HG03469 (cell line): Measurements from ENCODE around the gene CLDN11.

Experiments
- ATAC-seq: cut with Tn5 transposase; IDR thresholded peaks from one replicate; pipeline ENCODE4 v1.9.1; 2021; ENCODE audit warnings: mild to moderate bottlenecking, moderate library complexity, moderate number of reproducible peaks; ENCODE audit not compliant: unreplicated experiment

Gene CLDN11

DNA sequence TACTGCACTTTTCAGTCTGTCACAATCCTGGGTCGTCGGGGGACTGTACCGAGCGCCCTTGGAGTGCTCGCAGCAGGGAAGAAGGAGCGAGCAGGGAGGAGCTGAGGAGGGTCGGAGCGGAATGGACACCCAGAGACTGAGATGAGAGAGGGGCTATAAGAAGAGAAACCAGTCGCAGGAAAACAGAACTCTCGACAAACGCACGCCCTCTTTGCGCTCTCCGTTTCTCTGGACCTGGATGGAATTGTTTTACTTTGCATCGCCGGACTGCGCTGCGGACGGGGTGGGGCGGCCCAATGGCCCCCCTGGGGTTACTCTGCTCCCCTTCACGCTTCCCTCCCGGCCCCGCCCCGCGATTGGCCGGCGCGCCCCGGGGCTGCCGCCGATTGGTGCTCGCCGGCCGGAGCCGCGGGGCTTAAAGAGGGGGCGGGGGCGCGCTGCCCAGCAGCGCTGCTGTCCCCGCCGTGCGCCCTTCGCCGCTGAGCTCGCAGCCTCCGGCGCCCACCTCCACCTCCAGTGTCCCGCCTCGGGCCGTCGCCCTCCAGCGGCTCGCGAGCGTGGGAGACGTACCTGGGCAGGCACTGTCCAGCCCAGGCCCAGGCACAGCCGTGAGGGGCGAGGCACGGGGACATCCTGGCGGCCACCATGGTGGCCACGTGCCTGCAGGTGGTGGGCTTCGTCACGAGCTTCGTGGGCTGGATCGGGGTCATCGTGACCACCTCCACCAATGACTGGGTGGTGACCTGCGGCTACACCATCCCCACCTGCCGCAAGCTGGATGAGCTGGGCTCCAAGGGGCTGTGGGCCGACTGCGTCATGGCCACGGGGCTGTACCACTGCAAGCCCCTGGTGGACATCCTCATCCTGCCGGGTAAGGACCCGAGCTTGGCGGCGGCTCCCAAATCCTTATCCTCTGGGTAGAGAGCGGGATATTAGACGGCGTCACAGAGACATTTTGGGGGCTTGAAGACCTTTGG is at the start of gene CLDN11:
Gene CLDN11, plus strand, starts transcription at position 447 of the 977 bp plus-strand sequence. Its CDS starts 199 bp downstream, at position 646.
- no peak for ATAC-seq

DNA sequence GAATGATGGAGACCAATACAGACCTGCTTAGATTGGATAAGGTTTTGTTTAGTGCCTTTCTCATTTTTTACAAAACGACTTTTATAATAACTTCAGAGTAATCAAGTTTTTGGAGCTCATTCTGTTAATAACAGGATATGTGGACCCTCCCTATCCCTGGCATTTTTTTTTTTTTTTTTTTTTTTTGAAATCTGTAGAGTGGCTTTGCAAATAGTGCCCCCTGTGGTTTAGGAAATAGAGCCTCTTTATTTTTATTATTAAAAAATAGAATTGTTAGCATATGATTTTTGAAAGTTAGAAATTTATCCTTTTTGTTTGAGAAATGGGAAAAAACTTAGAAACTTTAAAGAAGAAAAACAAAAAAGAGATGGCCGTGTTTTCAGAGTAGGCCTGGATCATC is 49.7 kb upstream of the CLDN11 start:
- no peak for ATAC-seq

DNA sequence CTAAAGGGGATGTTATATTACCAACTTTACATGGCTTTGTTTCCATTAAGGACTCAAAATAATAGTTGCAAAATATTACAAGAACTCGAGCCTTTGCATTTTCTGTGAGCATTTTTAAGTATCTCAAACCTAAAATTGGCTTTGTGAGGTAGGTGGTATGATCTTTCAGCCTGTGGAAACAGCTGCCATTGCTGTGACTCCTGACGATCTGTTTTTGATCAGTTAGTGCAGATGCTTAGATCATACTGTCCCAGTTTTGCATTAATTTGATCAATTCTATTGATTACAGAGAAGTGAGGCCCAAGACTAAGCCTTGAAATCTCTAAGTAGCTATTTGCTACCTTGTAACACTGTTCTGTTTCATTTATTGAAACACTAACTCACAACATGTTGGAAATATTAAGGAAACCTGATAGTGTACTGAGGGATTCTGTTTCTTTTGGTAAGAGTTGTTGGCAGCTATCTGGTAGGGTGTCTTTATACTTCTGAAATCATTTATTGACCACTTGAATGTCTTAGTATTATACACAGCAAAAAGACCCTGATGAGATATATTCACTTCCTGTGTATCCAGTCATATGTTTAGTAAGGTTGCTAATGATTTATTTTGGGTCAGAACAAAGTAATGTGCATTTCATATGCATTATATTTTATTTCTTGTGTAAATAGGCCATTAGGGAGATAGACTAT is 46.3 kb upstream of the CLDN11 start:
- ATAC-seq = no peak

DNA sequence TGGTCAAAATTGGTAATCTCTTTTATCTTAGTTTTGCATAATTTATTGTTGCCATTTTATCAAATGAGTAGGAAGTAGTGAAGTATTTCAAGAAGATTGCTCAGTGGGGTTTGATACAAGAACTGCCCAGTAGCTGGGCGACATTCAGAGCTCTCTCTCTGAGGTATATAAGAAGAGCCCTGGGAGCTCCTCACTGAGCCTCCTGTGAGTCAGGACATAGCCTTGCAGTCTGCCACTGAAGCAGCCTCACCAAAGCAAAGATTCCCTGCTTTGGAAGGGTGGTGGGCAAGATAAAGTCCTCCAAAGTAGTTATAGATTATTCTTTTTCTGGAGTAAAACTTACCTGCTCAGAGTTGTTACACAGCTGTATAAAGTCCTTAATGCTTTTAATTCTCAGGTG is 35.1 kb upstream of the CLDN11 start:
- ATAC-seq = no peak

DNA sequence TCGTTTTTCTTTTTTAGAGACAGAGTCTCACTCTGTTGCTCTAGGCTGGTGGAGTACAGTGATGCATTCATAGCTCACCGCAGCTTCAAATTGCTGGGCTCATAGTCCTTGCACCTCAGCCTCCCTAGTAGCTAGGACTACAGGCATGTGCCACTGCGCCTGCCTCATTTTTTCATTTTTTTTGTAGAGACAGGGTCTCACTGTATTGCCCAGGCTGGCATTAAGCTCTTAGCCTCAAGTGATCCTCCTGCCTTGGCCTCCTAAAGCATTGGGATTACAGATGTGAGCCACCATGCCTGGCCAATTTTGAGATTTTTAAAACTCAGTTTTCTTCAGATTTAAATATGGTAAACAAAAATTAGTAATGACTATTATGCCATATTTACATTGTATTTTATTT is 32.2 kb upstream of the CLDN11 start:
- ATAC-seq = no peak

DNA sequence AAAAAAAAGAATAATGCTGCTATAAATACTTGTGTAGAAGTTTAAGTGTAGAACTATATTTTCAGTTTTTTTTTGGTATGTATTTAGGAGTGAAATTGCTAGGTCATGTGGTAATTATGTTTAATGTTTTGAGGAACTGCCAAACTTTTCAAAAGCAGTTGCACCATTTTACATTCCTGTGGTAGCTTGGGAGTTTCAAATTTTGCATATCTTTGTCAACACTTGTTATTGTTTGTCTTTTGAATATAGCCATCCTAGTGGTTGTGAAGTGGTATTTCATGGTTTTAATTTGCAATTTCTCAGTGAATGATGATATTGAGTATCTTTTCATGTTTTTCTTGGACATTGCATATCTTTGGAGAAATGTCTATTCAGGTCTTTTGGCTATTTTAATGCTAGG is 30.7 kb upstream of the CLDN11 start:
- ATAC-seq = no peak

DNA sequence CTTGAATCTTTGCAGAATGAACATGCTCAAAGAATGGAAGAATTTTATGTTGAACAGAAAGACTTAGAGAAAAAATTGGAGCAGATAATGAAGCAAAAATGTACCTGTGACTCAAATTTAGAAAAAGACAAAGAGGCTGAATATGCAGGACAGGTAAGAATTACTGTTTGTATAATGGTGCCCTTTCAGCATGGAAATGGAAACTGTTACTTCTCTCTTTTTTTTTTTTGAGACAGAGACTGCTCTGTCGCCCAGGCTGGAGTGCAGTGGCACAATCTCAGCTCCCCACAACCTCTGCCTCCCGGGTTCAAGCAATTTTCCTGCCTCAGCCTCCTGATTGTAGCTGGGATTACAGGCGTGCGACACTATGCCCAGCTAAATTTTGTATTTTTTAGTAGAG is 27.6 kb upstream of the CLDN11 start:
- no peak for ATAC-seq

DNA sequence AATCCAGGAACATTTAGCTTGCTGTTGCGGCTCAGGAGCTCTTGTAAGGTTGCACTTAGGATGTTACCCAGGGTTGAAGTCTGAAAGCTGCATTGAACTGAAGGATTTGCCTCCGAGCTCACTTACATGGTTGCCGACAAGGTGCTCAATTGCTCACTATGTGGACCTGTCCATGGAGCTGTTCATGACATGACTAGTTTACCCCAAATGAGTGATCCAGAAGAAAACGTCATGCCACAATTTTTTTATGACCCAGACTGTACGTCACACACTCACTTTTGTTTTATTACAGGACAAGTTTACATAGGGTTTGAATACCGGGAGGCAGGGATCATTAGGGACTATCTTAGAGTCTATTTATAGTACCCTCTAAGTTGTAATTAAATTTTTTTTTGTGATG is 21.0 kb upstream of the CLDN11 start:
- no peak for ATAC-seq

DNA sequence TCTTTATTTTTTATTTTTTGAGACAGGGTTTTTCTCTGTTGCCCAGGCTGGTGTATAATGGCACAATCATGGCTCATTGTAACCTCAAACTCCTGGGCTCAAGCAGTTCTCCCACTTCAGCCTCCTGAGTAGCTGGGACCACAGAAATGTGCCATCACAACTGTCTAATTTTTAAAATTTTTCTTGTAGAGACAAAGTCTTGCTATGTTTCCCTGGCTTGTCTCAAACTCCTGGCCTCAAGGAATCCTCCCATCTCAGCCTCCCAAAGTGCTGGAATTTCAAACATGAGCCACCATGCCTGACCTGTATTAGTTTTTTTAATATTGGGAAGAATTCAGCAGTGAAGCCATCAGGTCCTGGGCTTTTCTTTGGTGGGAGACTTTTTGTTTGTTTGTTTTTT is 13.6 kb upstream of the CLDN11 start:
- ATAC-seq = no peak

DNA sequence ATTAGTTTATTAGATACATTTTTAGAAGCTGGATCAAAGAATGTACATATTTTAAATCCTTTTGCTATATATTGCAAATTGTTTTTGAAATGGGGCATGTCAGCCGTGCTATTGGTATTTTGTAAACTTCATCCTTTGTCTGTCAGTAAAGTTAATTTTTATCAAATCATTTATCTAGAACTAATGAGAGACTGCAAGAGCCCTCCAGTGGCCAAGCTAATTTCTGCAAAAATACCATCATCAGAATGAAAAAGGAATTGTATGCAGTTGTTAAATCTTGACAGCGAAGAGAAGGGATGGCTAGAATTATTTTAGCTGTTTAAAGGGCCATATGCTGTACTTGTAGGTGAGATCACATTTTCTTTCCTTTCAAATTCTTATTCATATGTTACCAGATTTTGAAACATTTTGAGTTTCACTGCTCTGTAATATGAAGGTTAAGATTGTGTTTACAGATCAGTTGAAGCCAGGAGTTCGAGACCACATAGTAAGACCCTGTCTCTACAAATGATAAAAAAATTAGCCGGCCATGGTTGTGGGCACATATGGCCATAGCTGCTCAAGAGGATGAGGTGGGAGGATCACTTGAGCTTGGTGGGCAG is 8.1 kb upstream of the CLDN11 start:
- ATAC-seq = no peak

DNA sequence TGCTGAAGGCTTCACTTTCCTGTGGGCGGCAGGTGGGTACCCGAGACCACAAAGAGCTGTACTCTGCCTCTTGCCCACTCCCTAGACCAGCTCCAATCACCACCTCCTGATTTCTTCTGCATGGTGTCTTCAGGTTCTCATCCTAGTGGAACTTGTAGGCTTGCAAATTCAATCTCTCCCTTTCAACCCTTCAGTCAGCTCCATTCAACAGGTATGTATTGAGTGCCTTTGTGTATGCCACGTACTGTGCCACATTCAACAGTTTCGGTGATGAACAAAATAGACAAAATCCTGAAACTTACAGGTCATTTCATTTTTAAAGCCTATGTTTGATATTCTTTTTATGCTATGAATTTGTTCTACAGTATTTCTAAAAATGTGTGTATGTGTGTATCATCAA is 5.4 kb upstream of the CLDN11 start:
- ATAC-seq = no peak

DNA sequence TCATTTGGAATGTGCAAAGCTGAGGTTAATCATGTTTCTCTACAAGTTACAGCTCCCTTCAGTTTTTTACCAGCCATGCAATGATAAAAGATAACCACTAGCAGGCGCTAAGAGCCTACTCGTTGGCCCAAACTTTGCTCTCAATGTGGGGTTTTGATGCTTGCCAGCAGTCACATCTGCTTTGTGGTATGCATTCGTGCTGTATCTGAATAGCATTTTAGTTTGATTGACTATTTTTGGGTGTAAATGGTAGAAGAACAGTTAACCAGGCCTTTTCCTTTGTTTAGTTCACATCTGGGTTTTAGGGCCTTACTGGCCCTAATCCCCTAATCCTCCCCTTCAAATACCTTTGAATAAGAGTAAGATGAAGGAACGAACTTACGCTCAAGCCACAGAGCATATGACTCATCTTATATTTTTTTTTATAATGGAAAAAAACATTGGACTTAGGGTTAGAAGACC is 4.4 kb upstream of the CLDN11 start:
- no peak for ATAC-seq

DNA sequence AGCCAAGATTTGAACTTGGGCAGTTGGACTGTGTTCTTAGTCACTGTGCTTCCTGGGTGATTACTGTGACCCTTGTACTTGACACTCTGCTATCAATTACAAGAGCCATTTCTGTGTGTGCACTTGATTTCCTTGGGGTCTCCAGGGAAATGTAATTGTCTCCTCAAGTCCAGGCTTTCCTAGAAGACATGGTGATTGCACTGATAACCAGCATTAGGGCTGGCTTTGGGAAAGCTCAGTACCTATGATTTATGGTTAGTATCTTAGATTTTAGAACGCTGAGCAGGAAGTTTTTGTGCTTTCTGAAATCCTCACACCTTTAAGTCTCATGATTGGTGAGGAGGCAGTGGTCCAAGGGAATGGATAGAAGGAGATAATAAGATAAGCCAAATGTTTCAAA is 1.6 kb upstream of the CLDN11 start:
- ATAC-seq = no peak

DNA sequence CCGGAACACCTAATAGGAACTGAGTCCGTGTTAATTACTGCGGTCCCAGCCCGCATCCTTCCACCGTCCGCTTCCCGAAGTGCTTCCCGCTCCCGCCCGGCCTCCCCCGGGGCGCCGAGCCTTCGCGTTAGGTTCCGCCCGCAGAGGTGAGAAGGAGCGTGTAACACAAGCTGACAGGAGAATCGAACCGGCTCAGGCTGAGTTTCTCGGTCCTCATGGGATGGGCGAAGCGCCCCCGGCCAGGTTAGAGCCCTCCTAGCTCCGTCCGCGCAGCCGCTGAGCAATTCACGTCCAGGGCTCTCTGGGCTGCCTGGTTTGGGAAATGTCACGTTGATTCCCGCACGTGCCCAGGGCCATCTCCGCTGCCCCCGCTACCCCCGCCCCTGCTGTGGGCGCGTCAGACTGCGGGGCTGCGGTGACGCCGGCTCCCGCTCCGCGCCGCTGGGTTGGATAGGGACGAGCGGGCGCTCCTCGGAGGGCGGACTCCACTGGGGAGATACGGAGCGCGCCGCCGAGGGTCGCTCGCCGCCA is 954 bp downstream of the CLDN11 start:
- no peak for ATAC-seq

DNA sequence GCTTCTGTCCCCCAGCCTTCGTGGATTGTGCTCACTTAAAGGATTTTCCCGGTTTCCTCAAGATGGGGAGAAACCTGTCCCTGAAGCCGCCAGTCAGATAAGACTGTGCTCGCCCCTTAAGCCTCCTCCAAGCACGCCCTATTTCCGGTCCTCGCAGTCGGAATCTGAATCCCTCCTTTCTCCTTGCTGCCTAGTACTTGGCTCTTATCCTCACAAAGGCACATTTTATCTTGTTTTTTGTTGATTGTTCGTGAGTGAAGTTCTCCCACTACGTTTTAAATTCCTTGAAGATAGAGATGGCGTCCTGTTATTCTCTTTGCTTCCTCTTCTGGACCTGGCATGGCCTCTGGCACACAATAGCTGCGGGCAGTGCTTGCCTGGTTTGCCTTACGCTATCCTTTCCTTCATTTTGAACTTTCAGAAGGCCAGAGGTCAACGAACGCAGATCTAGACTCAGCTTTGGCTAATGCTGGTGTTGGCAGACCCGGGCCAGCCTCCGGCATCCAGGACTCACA is 1.7 kb downstream of the CLDN11 start:
- ATAC-seq = no peak

DNA sequence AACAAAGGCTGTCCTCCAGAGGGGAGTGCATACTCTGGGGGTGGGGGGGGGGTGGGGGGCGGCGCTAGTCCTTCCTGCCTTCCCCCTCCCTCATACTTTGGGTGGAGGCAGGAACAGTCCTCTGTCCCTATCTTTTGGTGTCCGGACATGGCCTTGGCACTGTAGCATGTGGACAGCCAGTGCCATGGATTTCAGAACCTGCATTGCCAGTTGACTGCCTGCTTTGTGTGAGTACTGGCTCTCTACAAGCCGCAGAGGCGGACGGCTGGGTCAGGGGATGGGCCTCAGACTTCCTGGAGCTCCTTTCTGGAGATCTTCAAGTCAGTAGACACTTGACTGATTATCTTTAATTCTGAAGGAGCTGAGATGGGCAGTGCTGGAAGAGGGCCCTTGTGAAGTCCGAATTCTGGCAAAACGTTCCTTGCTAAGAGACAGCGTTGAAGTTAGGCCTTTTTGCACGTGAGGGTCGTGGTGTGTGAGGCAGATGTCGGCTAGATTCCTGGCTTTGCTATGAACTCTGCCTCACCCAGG is 2.5 kb downstream of the CLDN11 start:
- no peak for ATAC-seq

DNA sequence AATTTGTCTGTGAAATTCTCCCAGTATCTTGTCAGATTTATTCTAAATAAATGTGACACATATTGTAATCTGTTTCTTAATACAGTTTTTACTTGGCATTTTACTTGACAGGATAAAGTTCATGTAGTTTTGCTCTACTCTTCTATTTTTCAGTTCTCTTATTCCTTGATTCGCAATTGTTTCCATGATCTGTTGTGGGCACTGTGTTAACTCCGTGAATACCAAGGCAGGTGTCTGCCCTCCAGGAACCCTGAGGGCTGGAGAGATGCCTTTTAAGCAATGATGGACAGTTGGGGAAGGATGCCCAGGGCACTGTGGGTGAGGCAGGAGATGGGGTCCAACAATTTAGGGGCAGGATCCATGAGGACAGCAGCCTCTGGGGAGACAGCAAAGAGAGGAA is 3.1 kb downstream of the CLDN11 start:
- ATAC-seq = no peak

DNA sequence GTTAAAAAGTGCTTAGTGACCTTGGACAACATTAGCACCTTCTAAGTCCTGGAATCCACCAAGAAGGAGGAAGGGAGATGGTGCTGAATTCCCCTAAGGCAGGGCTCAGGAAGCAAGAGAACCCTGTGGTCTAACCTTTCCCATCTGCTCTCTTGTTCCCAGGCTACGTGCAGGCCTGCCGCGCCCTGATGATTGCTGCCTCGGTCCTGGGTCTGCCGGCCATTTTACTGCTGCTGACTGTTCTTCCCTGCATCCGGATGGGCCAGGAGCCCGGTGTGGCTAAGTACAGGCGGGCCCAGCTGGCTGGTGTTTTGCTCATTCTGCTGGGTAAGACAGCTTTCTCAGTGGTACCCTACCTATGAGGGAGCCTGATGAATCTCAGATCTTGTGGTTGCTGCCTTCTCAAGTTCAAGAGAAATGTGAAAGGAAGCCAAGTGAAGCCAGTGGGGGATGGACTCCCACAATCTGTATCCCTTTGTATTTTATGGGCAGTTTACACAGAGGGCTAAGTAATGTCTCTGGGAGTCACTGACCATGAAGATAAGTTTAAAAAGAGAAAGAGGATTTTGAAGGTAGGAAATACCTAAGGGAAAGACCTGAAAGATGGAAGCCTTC is 4.4 kb downstream of the CLDN11 start:
- no peak for ATAC-seq

DNA sequence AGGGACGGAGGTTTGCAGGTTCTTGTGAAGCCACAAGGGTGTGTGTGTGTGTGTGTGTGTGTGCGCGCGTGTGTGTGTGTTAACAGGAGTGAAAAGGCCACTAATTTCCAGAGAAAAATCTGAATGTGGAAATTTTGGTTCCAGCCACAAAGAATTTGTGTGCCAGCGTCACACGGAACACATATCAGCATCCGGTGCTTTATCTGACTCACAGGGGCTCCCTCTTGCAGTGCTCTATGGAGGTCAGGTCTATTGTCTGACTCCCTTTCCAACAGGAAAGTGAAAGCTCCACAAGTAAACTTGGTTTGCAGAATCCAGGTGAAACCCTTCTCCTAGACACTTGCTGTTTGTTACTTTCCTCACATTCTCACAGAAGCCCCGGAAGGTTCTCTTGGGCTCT is 6.2 kb downstream of the CLDN11 start:
- ATAC-seq = no peak

DNA sequence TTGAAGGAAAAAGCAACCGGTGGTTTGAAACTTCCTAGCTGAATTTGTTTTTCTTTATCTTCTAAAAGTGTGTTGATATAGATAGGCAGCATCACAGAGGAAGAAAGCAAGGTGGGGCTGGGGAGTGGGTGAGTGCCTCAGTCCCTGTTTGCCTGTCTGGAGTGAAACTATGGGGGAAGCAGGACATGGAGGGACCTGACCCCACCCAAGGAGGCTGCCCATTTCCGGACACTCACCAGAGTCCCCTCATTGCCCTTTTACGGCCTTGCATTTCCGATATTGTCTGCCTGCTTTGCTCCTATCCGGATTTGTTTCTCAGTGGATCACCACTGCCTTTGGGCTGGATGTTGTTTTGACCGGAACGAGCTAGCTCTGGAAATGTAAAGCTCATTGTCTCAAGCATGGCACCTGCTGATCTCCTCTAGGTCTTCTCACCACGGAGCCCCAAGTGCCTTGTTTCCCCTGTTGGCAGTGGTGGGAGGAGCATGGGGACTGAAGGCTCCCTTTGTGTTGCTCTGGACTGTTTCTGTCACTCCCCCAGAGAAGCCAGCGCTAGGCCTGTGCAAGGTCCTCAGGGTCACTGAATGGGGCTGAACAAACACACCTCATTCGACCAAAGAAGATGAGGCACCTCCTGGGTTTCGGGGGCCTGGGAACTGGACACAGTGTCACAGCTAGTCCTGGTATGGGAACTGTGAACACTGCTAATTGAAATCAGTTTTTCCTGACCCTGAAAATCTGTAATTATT is 7.0 kb downstream of the CLDN11 start:
- no peak for ATAC-seq
